Measurements from ENCODE around the gene RABIF.
A peak's percentile ranks its signal among the peaks of the same experiment; 100 is the strongest.

The RABIF gene

GRCh38 chr1:202873026-202873425, 15.9 kb downstream of the RABIF start:
- H3K9ac ChIP-seq (ENCODE audit: insufficient read length, low read depth): no peak overlapping the region
- no peak for TF ChIP-seq ZNF274 (IDR thresholded peaks at IDR 0.05; ENCODE audit: low read depth, low read length)
- no peak for TF ChIP-seq YY1 (IDR thresholded peaks at IDR 0.05; ENCODE audit: insufficient read depth, insufficient read length)
- TF ChIP-seq SUZ12 (IDR thresholded peaks at IDR 0.05; ENCODE audit: extremely low read depth, insufficient read depth, insufficient read length): no peak
- no peak overlapping the region for H3K4me3 ChIP-seq (ENCODE audit: insufficient read length, low read depth)
- DNase-seq (ENCODE audit: low read depth, low spot score): no peak
- H3K9me3 ChIP-seq (ENCODE audit: insufficient read depth, low read length): no peaks in the 10 kb centered on the region
- no peaks in the 10 kb centered on the region for H3K4me1 ChIP-seq (ENCODE audit: insufficient read depth, insufficient read length)
- H3K36me3 ChIP-seq (ENCODE audit: insufficient read depth, insufficient read length, low read length): peaks cover 11% of the 10 kb centered on the region
- no peaks in the 10 kb centered on the region for H3K27me3 ChIP-seq (ENCODE audit: insufficient read depth, insufficient read length)

- Histone ChIP-seq H3K4me3 (ENCODE audit: insufficient read length, low read depth) (no peak overlapping the region), H3K36me3 (ENCODE audit: insufficient read depth, insufficient read length, low read length) (peaks cover 8% of the 10 kb centered on the region), H3K9ac (ENCODE audit: insufficient read length, low read depth) (no peak overlapping the region), H3K9me3 (ENCODE audit: insufficient read depth, low read length) (no peaks in the 10 kb centered on the region), H3K4me1 (ENCODE audit: insufficient read depth, insufficient read length) (no peaks in the 10 kb centered on the region), H3K27me3 (ENCODE audit: insufficient read depth, insufficient read length) (no peaks in the 10 kb centered on the region)
- no peak for DNase-seq (ENCODE audit: low read depth, low spot score)
- TF ChIP-seq ZNF274 (IDR thresholded peaks at IDR 0.05; ENCODE audit: low read depth, low read length) (no peak), SUZ12 (IDR thresholded peaks at IDR 0.05; ENCODE audit: extremely low read depth, insufficient read depth, insufficient read length) (no peak)
These were observed 17.6 kb downstream of the RABIF start for GRCh38 chr1:202871367-202871766.

GRCh38 chr1:202862679-202863560, 26.0 kb downstream of the RABIF start:
- no peak for TF ChIP-seq ZNF274 (IDR thresholded peaks at IDR 0.05; ENCODE audit: low read depth, low read length)
- no peak for TF ChIP-seq YY1 (IDR thresholded peaks at IDR 0.05; ENCODE audit: insufficient read depth, insufficient read length)
- no peak for TF ChIP-seq SUZ12 (IDR thresholded peaks at IDR 0.05; ENCODE audit: extremely low read depth, insufficient read depth, insufficient read length)
- Histone ChIP-seq H3K9me3 (ENCODE audit: insufficient read depth, low read length) (no peaks in the 10 kb centered on the region), H3K9ac (ENCODE audit: insufficient read length, low read depth) (no peak overlapping the region), H3K4me1 (ENCODE audit: insufficient read depth, insufficient read length) (no peaks in the 10 kb centered on the region), H3K4me3 (ENCODE audit: insufficient read length, low read depth) (no peak overlapping the region), H3K27me3 (ENCODE audit: insufficient read depth, insufficient read length) (peaks cover 19% of the 10 kb centered on the region), H3K36me3 (ENCODE audit: insufficient read depth, insufficient read length, low read length) (peaks cover 8% of the 10 kb centered on the region)
- DNase-seq (ENCODE audit: low read depth, low spot score): no peak

GRCh38 chr1:202861420-202862132, 27.4 kb downstream of the RABIF start:
- Histone ChIP-seq H3K27me3 (ENCODE audit: insufficient read depth, insufficient read length) (peaks cover 19% of the 10 kb centered on the region), H3K4me3 (ENCODE audit: insufficient read length, low read depth) (peak overlapping the region; percentile 60), H3K9ac (ENCODE audit: insufficient read length, low read depth) (peak overlapping the region; percentile 86), H3K36me3 (ENCODE audit: insufficient read depth, insufficient read length, low read length) (peaks cover 21% of the 10 kb centered on the region), H3K4me1 (ENCODE audit: insufficient read depth, insufficient read length) (no peaks in the 10 kb centered on the region), H3K9me3 (ENCODE audit: insufficient read depth, low read length) (no peaks in the 10 kb centered on the region)
- DNase-seq (ENCODE audit: low read depth, low spot score): peak; percentile 91
- TF ChIP-seq SUZ12 (IDR thresholded peaks at IDR 0.05; ENCODE audit: extremely low read depth, insufficient read depth, insufficient read length) (no peak), YY1 (IDR thresholded peaks at IDR 0.05; ENCODE audit: insufficient read depth, insufficient read length) (no peak), ZNF274 (IDR thresholded peaks at IDR 0.05; ENCODE audit: low read depth, low read length) (no peak)

GRCh38 chr1:202860744-202861419, 28.1 kb downstream of the RABIF start:
- peak; percentile 77 for DNase-seq (ENCODE audit: low read depth, low spot score)
- H3K27me3 ChIP-seq (ENCODE audit: insufficient read depth, insufficient read length): peaks cover 19% of the 10 kb centered on the region
- H3K4me1 ChIP-seq (ENCODE audit: insufficient read depth, insufficient read length): no peaks in the 10 kb centered on the region
- peaks cover 25% of the 10 kb centered on the region for H3K36me3 ChIP-seq (ENCODE audit: insufficient read depth, insufficient read length, low read length)
- H3K9me3 ChIP-seq (ENCODE audit: insufficient read depth, low read length): no peaks in the 10 kb centered on the region
- TF ChIP-seq SUZ12 (IDR thresholded peaks at IDR 0.05; ENCODE audit: extremely low read depth, insufficient read depth, insufficient read length): no peak
- TF ChIP-seq YY1 (IDR thresholded peaks at IDR 0.05; ENCODE audit: insufficient read depth, insufficient read length): no peak
- no peak for TF ChIP-seq ZNF274 (IDR thresholded peaks at IDR 0.05; ENCODE audit: low read depth, low read length)
- peak overlapping the region; percentile 86 for H3K9ac ChIP-seq (ENCODE audit: insufficient read length, low read depth)
- peak overlapping the region; percentile 60 for H3K4me3 ChIP-seq (ENCODE audit: insufficient read length, low read depth)

- Histone ChIP-seq H3K4me3 (ENCODE audit: insufficient read length, low read depth) (no peak overlapping the region), H3K9ac (ENCODE audit: insufficient read length, low read depth) (no peak overlapping the region), H3K4me1 (ENCODE audit: insufficient read depth, insufficient read length) (no peaks in the 10 kb centered on the region), H3K9me3 (ENCODE audit: insufficient read depth, low read length) (no peaks in the 10 kb centered on the region), H3K27me3 (ENCODE audit: insufficient read depth, insufficient read length) (peaks cover 19% of the 10 kb centered on the region), H3K36me3 (ENCODE audit: insufficient read depth, insufficient read length, low read length) (peaks cover 37% of the 10 kb centered on the region)
- TF ChIP-seq YY1 (IDR thresholded peaks at IDR 0.05; ENCODE audit: insufficient read depth, insufficient read length) (no peak), SUZ12 (IDR thresholded peaks at IDR 0.05; ENCODE audit: extremely low read depth, insufficient read depth, insufficient read length) (no peak), ZNF274 (IDR thresholded peaks at IDR 0.05; ENCODE audit: low read depth, low read length) (no peak)
- DNase-seq (ENCODE audit: low read depth, low spot score): no peak
These were observed 30.0 kb downstream of the RABIF start for GRCh38 chr1:202858789-202859414.
